Rectal smooth muscle tissue (tissue), 1 donor: ENCODE results near the gene MCC.

ENCODE experiments used
- H3K27ac ChIP-seq: one replicate; pipeline ENCODE4 v1.7.0; 2013; ENCODE audit warnings: low read depth, low read length, inconsistent platforms
- H3K27me3 ChIP-seq: one replicate; pipeline ENCODE4 v1.7.0; 2013; ENCODE audit warnings: low read length; ENCODE audit not compliant: control insufficient read depth, insufficient read depth
- H3K36me3 ChIP-seq: one replicate; pipeline ENCODE4 v1.7.0; 2013; ENCODE audit warnings: low read length; ENCODE audit not compliant: control insufficient read depth, insufficient read depth
- H3K4me1 ChIP-seq: one replicate; pipeline ENCODE4 v1.7.0; 2013; ENCODE audit warnings: low read length; ENCODE audit not compliant: control insufficient read depth, insufficient read depth
- H3K4me3 ChIP-seq: one replicate; pipeline ENCODE4 v1.7.0; 2013; ENCODE audit warnings: low read length
- H3K9ac ChIP-seq: one replicate; pipeline ENCODE4 v1.7.0; 2013; ENCODE audit warnings: low read length

MCC gene

DNA sequence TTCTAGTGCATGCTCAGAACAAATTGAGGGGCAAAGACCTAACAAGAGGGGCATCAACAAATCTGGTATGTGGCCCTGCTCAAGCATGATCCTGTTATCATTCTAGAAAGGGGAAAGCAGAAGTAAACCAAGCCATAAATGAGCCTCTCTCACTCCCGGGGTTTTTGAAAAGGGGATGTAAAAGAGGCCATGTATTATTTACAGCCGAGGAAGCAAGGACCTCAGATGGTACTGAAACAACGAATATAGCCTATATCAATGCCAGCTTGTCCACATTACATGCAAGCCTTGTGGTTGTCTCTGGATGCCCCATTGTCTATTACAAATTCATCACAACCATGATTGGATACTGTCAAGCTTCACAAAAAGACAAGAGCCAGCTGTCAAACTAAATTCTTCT lies 300.3 kb downstream of the MCC start:
- Histone ChIP-seq H3K4me1 (no peaks in the 10 kb centered on the region), H3K9ac (no peak overlapping the region), H3K27ac (no peak overlapping the region), H3K4me3 (no peak overlapping the region), H3K27me3 (no peaks in the 10 kb centered on the region), H3K36me3 (no peaks in the 10 kb centered on the region)

- H3K36me3 ChIP-seq = no peaks in the 10 kb centered on the region
- no peaks in the 10 kb centered on the region for H3K4me1 ChIP-seq
- H3K27me3 ChIP-seq = no peaks in the 10 kb centered on the region
Observed at GRCh38 chr5:113186061-113186460, 302.2 kb downstream of the MCC start.

GRCh38 chr5:113183694-113184093 lies 304.6 kb downstream of the MCC start:
- no peak overlapping the region for H3K27ac ChIP-seq
- H3K4me1 ChIP-seq = peaks cover 4% of the 10 kb centered on the region
- no peak overlapping the region for H3K9ac ChIP-seq
- no peaks in the 10 kb centered on the region for H3K27me3 ChIP-seq
- H3K36me3 ChIP-seq = no peaks in the 10 kb centered on the region
- no peak overlapping the region for H3K4me3 ChIP-seq

More at GRCh38 chr5:113186061-113186460, 302.2 kb downstream of the MCC start:
- no peak overlapping the region for H3K9ac ChIP-seq
- H3K27ac ChIP-seq = no peak overlapping the region
- no peak overlapping the region for H3K4me3 ChIP-seq

GRCh38 chr5:113182658-113183344 lies 305.5 kb downstream of the MCC start:
- Histone ChIP-seq H3K4me3 (no peak overlapping the region), H3K36me3 (no peaks in the 10 kb centered on the region), H3K9ac (no peak overlapping the region), H3K27ac (no peak overlapping the region), H3K27me3 (no peaks in the 10 kb centered on the region), H3K4me1 (peaks cover 7% of the 10 kb centered on the region)

GRCh38 chr5:113181853-113182490 lies 306.3 kb downstream of the MCC start:
- peaks cover 7% of the 10 kb centered on the region for H3K4me1 ChIP-seq

DNA sequence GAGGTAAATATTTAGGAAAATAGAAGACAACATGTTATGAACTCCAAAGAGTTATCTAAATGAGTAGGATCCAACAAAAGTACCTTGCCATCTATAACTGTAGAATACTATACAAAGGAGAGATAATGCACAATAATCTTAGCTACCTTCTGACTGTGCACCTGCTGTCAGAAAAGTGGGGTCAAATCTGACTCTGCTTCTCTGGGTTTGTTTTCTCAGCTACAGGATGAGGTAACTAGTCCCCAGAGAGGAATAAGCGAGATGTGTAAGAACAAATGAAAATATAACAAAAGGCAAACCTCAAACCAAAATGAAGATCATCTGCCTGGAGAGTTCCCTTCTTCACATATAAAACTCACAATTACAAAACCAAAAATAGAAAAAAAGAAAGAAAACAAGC lies 306.8 kb downstream of the MCC start:
- H3K36me3 ChIP-seq = no peaks in the 10 kb centered on the region
- no peak overlapping the region for H3K27ac ChIP-seq
- H3K27me3 ChIP-seq = no peaks in the 10 kb centered on the region
- peaks cover 7% of the 10 kb centered on the region for H3K4me1 ChIP-seq
- H3K4me3 ChIP-seq = no peak overlapping the region
- H3K9ac ChIP-seq = no peak overlapping the region

More at GRCh38 chr5:113181853-113182490, 306.3 kb downstream of the MCC start:
- Histone ChIP-seq H3K27me3 (no peaks in the 10 kb centered on the region), H3K27ac (no peak overlapping the region), H3K9ac (no peak overlapping the region), H3K4me3 (no peak overlapping the region), H3K36me3 (no peaks in the 10 kb centered on the region)

- Histone ChIP-seq H3K9ac (no peak overlapping the region), H3K27me3 (no peaks in the 10 kb centered on the region), H3K36me3 (no peaks in the 10 kb centered on the region), H3K4me3 (no peak overlapping the region), H3K27ac (no peak overlapping the region), H3K4me1 (peaks cover 7% of the 10 kb centered on the region)
Observed at GRCh38 chr5:113179156-113179555, 309.1 kb downstream of the MCC start.

GRCh38 chr5:113178073-113178779 lies 310.0 kb downstream of the MCC start:
- H3K27ac ChIP-seq = no peak overlapping the region
- H3K9ac ChIP-seq = no peak overlapping the region
- H3K4me3 ChIP-seq = no peak overlapping the region
- peaks cover 7% of the 10 kb centered on the region for H3K4me1 ChIP-seq
- H3K27me3 ChIP-seq = no peaks in the 10 kb centered on the region
- no peaks in the 10 kb centered on the region for H3K36me3 ChIP-seq

GRCh38 chr5:113177225-113177624 lies 311.0 kb downstream of the MCC start:
- Histone ChIP-seq H3K36me3 (no peaks in the 10 kb centered on the region), H3K9ac (no peak overlapping the region), H3K27me3 (no peaks in the 10 kb centered on the region), H3K27ac (no peak overlapping the region), H3K4me1 (peaks cover 7% of the 10 kb centered on the region), H3K4me3 (no peak overlapping the region)

DNA sequence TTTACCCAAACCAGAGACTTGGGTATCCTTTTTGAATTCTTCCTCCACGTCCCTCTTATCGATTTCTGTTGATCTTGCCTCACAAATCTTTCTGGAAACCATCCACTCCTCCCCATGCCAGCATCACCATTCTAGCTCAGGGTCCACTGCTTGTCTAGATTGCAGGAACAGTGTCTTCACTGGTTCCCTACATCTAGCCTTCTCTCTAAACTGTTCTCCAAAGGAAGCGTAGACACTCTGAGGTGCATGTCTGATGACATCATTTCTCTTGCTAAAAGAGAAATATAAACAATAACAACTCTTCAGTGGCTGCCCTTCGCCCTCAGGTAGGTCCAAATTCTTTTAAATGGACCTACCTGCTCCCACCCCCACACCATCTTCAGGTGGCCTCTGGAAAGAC lies 311.5 kb downstream of the MCC start:
- Histone ChIP-seq H3K4me1 (peaks cover 7% of the 10 kb centered on the region), H3K36me3 (no peaks in the 10 kb centered on the region)

GRCh38 chr5:113176196-113176595 lies 312.1 kb downstream of the MCC start:
- Histone ChIP-seq H3K4me1 (peaks cover 7% of the 10 kb centered on the region), H3K9ac (no peak overlapping the region), H3K27me3 (no peaks in the 10 kb centered on the region), H3K36me3 (no peaks in the 10 kb centered on the region), H3K27ac (no peak overlapping the region), H3K4me3 (no peak overlapping the region)

More for the DNA sequence above, 311.5 kb downstream of the MCC start:
- H3K27me3 ChIP-seq = no peaks in the 10 kb centered on the region
- H3K27ac ChIP-seq = no peak overlapping the region
- H3K9ac ChIP-seq = no peak overlapping the region
- H3K4me3 ChIP-seq = no peak overlapping the region

- Histone ChIP-seq H3K4me3 (no peak overlapping the region), H3K27ac (no peak overlapping the region), H3K4me1 (no peaks in the 10 kb centered on the region), H3K9ac (no peak overlapping the region), H3K27me3 (no peaks in the 10 kb centered on the region), H3K36me3 (no peaks in the 10 kb centered on the region)
Observed at GRCh38 chr5:113172231-113172826, 315.9 kb downstream of the MCC start.
